HL-60 (cell line): ENCODE data around the gene PTK7.

Experiments used
- GABPA ChIP-seq: IDR thresholded peaks from 2 replicates; pipeline ENCODE4 v1.6.1; 2012; ENCODE audit warnings: low read depth
- POLR2AphosphoS5 ChIP-seq: IDR thresholded peaks from 2 replicates; pipeline ENCODE4 v1.6.1; 2012; ENCODE audit warnings: low read depth
- TF ChIP-seq, protein P1 (sequence below): IDR thresholded peaks from one replicate; pipeline ENCODE4 v1.5.1; 2011; ENCODE audit warnings: low read length, control low read depth, inconsistent platforms; ENCODE audit not compliant: insufficient read depth

GRCh38 chr6:43178951-43179830 lies 103.1 kb downstream of the PTK7 start:
- TF ChIP-seq, protein P1, sequence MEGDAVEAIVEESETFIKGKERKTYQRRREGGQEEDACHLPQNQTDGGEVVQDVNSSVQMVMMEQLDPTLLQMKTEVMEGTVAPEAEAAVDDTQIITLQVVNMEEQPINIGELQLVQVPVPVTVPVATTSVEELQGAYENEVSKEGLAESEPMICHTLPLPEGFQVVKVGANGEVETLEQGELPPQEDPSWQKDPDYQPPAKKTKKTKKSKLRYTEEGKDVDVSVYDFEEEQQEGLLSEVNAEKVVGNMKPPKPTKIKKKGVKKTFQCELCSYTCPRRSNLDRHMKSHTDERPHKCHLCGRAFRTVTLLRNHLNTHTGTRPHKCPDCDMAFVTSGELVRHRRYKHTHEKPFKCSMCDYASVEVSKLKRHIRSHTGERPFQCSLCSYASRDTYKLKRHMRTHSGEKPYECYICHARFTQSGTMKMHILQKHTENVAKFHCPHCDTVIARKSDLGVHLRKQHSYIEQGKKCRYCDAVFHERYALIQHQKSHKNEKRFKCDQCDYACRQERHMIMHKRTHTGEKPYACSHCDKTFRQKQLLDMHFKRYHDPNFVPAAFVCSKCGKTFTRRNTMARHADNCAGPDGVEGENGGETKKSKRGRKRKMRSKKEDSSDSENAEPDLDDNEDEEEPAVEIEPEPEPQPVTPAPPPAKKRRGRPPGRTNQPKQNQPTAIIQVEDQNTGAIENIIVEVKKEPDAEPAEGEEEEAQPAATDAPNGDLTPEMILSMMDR = no peak
- TF ChIP-seq GABPA = no peak
- no peak for TF ChIP-seq POLR2AphosphoS5
